Endothelial cell of umbilical vein (primary cell): ENCODE measurements around the gene DHX40. TPM values are rescaled to one million over a fixed set of nuclear protein-coding genes. Genes with fewer than 3 reads are reported as not detected.

Source experiments
- BruUV-seq: library from RNA; stranded (reverse); fragments of 400-500 nt; replicated peaks from 2 replicates; lab custom pipeline; 2021; lab: Mats Ljungman, UMichigan
- CTCF ChIA-PET: fragments of 300-600, 350-600 bp; sonication (Branson Sonifier 250); formaldehyde crosslinking; loops from one replicate; lab custom pipeline; 2021; ENCODE audit warnings: antibody characterized with exemption, inconsistent platforms; lab: Charles Lee
- POLR2A ChIA-PET: fragments of 300-600, 350-600 bp; sonication (Branson Sonifier 250); formaldehyde crosslinking; loops from one replicate; lab custom pipeline; 2021; ENCODE audit warnings: antibody characterized with exemption, inconsistent platforms; lab: Charles Lee
- DNase-seq: peaks from one replicate; pipeline ENCODE4 v3.0.0-alpha.2; 2011; ENCODE audit warnings: low read depth, low spot score
- FAIRE-seq: peaks from 2 replicates; lab custom pipeline; 2011; peaks lifted over from hg19 to GRCh38; lab: Jason Lieb, UNC
- H2AFZ ChIP-seq: 2 replicates; pipeline ENCODE4 v1.6.0; 2012; ENCODE audit warnings: low read depth, low read length, control low read depth, inconsistent platforms
- H3K27ac ChIP-seq: 2 replicates; pipeline ENCODE4 v1.5.1; 2011; ENCODE audit warnings: low read depth, mild to moderate bottlenecking, control low read depth, low read length, moderate library complexity; ENCODE audit not compliant: insufficient read depth
- H3K27me3 ChIP-seq, 2 experiments: 2 replicates each; pipeline versions ENCODE4 v1.6.0 to v1.6.1; 2011; ENCODE audit warnings: low read length in 2 of 2, mixed read lengths in 1 of 2; ENCODE audit not compliant: control insufficient read depth in 2 of 2, insufficient read depth in 2 of 2
- H3K36me3 ChIP-seq, 2 experiments: 2 replicates in 1 of 2; 3 replicates in 1 of 2; pipeline ENCODE4 v1.5.1; 2011; ENCODE audit warnings: low read length in 2 of 2, mild to moderate bottlenecking in 1 of 2, moderate library complexity in 1 of 2; ENCODE audit not compliant: control insufficient read depth in 2 of 2, insufficient read depth in 2 of 2; ENCODE audit errors: extremely low read depth in 1 of 2
- H3K4me1 ChIP-seq: 3 replicates; pipeline ENCODE4 v1.5.1; 2011; ENCODE audit warnings: mild to moderate bottlenecking, low read length; ENCODE audit not compliant: control insufficient read depth, insufficient read depth; ENCODE audit errors: extremely low read depth
- H3K4me2 ChIP-seq: 2 replicates; pipeline ENCODE4 v1.6.1; 2011; ENCODE audit warnings: low read length, control low read depth, mixed read lengths; ENCODE audit not compliant: insufficient read depth
- H3K4me3 ChIP-seq, 3 experiments: fragments of 200-600 bp in 1 of 3; sonication (generic), shearing (Covaris generic) in 1 of 3; replicated peaks in 1 of 3; 2 replicates each; pipeline ENCODE4 v1.5.1; 2011 to 2016; ENCODE audit warnings: control low read depth in 3 of 3, low read length in 3 of 3, mild to moderate bottlenecking in 2 of 3, inconsistent platforms in 1 of 3, low read depth in 1 of 3, moderate library complexity in 1 of 3; ENCODE audit not compliant: insufficient read depth in 1 of 3
- H3K79me2 ChIP-seq: 2 replicates; pipeline ENCODE4 v1.6.0; 2012; ENCODE audit warnings: low read length, inconsistent platforms; ENCODE audit not compliant: control insufficient read depth, insufficient read depth
- H3K9ac ChIP-seq: replicated peaks from 2 replicates; pipeline ENCODE3; 2011; ENCODE audit warnings: low read length, control low read depth; ENCODE audit not compliant: insufficient read depth; ENCODE audit errors: extremely low read depth
- H3K9me1 ChIP-seq: replicated peaks from 3 replicates; pipeline ENCODE4 v1.6.0; 2011; ENCODE audit warnings: mild to moderate bottlenecking, low read length; ENCODE audit not compliant: control insufficient read depth, insufficient read depth; ENCODE audit errors: extremely low read depth
- H3K9me3 ChIP-seq: replicated peaks from 2 replicates; pipeline ENCODE4 v1.5.1; 2012; ENCODE audit warnings: low read length, inconsistent platforms; ENCODE audit not compliant: control insufficient read depth, insufficient read depth
- H4K20me1 ChIP-seq: replicated peaks from 2 replicates; pipeline ENCODE3; 2011; ENCODE audit warnings: mild to moderate bottlenecking, low read length; ENCODE audit not compliant: control insufficient read depth, insufficient read depth; ENCODE audit errors: extremely low read depth
- EZH2 ChIP-seq: IDR thresholded peaks from 2 replicates; pipeline ENCODE4 v1.6.1; 2012; ENCODE audit warnings: borderline replicate concordance, low read depth, mild to moderate bottlenecking, moderate library complexity, low read length, inconsistent platforms; ENCODE audit not compliant: severe bottlenecking
- FOS ChIP-seq: IDR thresholded peaks from 2 replicates; pipeline ENCODE4 v1.6.1; 2011; ENCODE audit warnings: mild to moderate bottlenecking, low read length, moderate library complexity, borderline replicate concordance; ENCODE audit not compliant: insufficient read depth
- GATA2 ChIP-seq: IDR thresholded peaks from 2 replicates; pipeline ENCODE4 v1.7.0; 2011; ENCODE audit warnings: low read depth, mild to moderate bottlenecking, moderate library complexity, mixed read lengths, low read length; ENCODE audit not compliant: insufficient read length, insufficient read depth
- JUN ChIP-seq: IDR thresholded peaks from 2 replicates; pipeline ENCODE4 v1.6.1; 2011; ENCODE audit warnings: borderline replicate concordance, low read depth; ENCODE audit not compliant: insufficient read length, insufficient read depth
- MYC ChIP-seq: IDR thresholded peaks from one replicate; pipeline ENCODE4 v1.6.1; 2011; ENCODE audit warnings: mild to moderate bottlenecking, low read depth, low read length
- POLR2A ChIP-seq: IDR thresholded peaks from 2 replicates; pipeline ENCODE4 v1.6.1; 2012; ENCODE audit warnings: low read depth, mild to moderate bottlenecking, control low read depth, low read length
- POLR2AphosphoS5 ChIP-seq: IDR thresholded peaks from 2 replicates; pipeline ENCODE4 v1.6.1; 2012; ENCODE audit warnings: low read depth, mild to moderate bottlenecking, control low read depth, low read length, moderate library complexity; ENCODE audit not compliant: insufficient read depth
- dilution Hi-C: fragments of 300-500 bp; cut with MboI; formaldehyde crosslinking; loops from one replicate; pipeline ENCODE4 v1.15.0; 2019; ENCODE audit warnings: low sequenced_read_pairs; ENCODE audit not compliant: extremely low pct_ligation_motif_present
- intact Hi-C: fragments of 100-400 bp; cut with micrococcal nuclease; formaldehyde crosslinking; loops from one replicate; pipeline ENCODE4 v1.10.0; 2022
- polyA plus RNA-seq, 4 experiments: library from polyadenylated mRNA; depleted of rRNA in 3 of 4; stranded (reverse) in 3 of 4; unstranded in 1 of 4; fragments of >200 nt; gene quantifications; 2 replicates each; pipeline versions ENCODE4 v1.2.1 to v1.2.3, GENCODE V29; 2011 to 2012; ENCODE audit warnings: missing spikeins in 1 of 4
- total RNA-seq: library from RNA; stranded (reverse); gene quantifications from 2 replicates; pipeline ENCODE4 v1.2.3, GENCODE V29; 2021
- TF ChIP-seq, protein P1 (sequence below): IDR thresholded peaks from 2 replicates; pipeline ENCODE4 v1.6.1; 2011; ENCODE audit not compliant: insufficient read depth, insufficient read length
- TF ChIP-seq, protein P2 (sequence below), 2 donors: IDR thresholded peaks; 1 replicate in 1 of 2; 2 replicates in 1 of 2; pipeline ENCODE4 v1.5.1; 2011; ENCODE audit warnings: low read length in 2 of 2, mild to moderate bottlenecking in 2 of 2, moderate library complexity in 2 of 2, control low read depth in 1 of 2, inconsistent platforms in 1 of 2, low read depth in 1 of 2; ENCODE audit not compliant: insufficient read depth in 1 of 2; ENCODE audit errors: extremely low read depth in 1 of 2

Gene DHX40
- total and polyA plus RNA-seq, 2 donors (not counting 3 experiments of a cell fraction or from before 2014, with no cell fraction given), result 14.0 to 29.7 TPM

DNA sequence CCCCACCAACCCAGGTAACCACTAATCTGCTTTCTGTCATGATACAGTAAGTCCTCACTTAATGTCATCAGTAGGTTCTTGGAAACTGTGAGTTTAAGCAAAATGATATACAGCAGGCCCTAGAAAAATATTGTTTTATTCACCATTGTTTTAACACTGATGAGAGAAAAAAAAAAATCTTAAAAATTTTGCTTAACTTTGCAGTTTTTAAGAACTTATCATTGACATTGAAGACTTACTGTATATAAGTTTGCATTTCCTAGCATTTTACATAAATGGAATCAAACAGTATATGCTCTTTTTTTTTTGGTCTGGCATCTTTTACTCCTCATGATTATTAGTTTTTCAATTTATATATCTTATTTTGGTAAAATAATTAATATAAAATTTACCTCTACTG is 34.8 kb downstream of the DHX40 start:
- Histone ChIP-seq H3K27me3 (no peaks in the 10 kb centered on the region), H3K79me2 (no peaks in the 10 kb centered on the region), H3K36me3 (peaks cover 2 to 6% of the 10 kb centered on the region in 2 experiments), H4K20me1 (peaks cover 3% of the 10 kb centered on the region), H3K9ac (no peak overlapping the region), H3K4me3 (no peak overlapping the region), H3K9me1 (no peaks in the 10 kb centered on the region), H3K4me1 (no peaks in the 10 kb centered on the region), H3K4me2 (no peak overlapping the region), H3K9me3 (no peaks in the 10 kb centered on the region), H2AFZ (no peak overlapping the region), H3K27ac (no peak overlapping the region)
- TF ChIP-seq, protein P1, sequence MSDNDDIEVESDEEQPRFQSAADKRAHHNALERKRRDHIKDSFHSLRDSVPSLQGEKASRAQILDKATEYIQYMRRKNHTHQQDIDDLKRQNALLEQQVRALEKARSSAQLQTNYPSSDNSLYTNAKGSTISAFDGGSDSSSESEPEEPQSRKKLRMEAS, result no peak
- TF ChIP-seq JUN (no peak), GATA2 (no peak), EZH2 (no peak), POLR2A (no peak), MYC (no peak), POLR2AphosphoS5 (no peak), FOS (no peak)
- TF ChIP-seq, protein P2, sequence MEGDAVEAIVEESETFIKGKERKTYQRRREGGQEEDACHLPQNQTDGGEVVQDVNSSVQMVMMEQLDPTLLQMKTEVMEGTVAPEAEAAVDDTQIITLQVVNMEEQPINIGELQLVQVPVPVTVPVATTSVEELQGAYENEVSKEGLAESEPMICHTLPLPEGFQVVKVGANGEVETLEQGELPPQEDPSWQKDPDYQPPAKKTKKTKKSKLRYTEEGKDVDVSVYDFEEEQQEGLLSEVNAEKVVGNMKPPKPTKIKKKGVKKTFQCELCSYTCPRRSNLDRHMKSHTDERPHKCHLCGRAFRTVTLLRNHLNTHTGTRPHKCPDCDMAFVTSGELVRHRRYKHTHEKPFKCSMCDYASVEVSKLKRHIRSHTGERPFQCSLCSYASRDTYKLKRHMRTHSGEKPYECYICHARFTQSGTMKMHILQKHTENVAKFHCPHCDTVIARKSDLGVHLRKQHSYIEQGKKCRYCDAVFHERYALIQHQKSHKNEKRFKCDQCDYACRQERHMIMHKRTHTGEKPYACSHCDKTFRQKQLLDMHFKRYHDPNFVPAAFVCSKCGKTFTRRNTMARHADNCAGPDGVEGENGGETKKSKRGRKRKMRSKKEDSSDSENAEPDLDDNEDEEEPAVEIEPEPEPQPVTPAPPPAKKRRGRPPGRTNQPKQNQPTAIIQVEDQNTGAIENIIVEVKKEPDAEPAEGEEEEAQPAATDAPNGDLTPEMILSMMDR (IDR thresholded peaks at IDR 0.05; ENCODE audit: extremely low read depth in 1 of 2, insufficient read depth in 1 of 2, low read depth in 1 of 2, low read length in 2 of 2), result no peak
- DNase-seq (no peak), FAIRE-seq (no peak)
- dilution Hi-C loops (no loop called here), intact Hi-C loops (no loop called here)
- POLR2A ChIA-PET, result no interaction called here
- no TSS peak for BruUV-seq
- CTCF ChIA-PET, result no interaction called here
